ENCODE results near the gene DHX32.

Gene DHX32

GRCh38 chr10:125846894-125847293 lies 34.2 kb downstream of the DHX32 start:
- no peak for TF ChIP-seq CTCF (conservative IDR thresholded peaks at IDR 0.05; ENCODE audit: low read depth)
- H3K27ac ChIP-seq: no peak overlapping the region
- ChIA-PET CTCF (interaction anchor here (0.5 to 0.6 kb wide), 2 partner anchors 58 to 89 kb away, joined by 3 to 4 read pairs; no protein-coding TSS in a partner anchor), POLR2A (ENCODE audit: low non-redundant PET) (no interaction called here)
- no peak for DNase-seq (ENCODE audit: low spot score)

DNA sequence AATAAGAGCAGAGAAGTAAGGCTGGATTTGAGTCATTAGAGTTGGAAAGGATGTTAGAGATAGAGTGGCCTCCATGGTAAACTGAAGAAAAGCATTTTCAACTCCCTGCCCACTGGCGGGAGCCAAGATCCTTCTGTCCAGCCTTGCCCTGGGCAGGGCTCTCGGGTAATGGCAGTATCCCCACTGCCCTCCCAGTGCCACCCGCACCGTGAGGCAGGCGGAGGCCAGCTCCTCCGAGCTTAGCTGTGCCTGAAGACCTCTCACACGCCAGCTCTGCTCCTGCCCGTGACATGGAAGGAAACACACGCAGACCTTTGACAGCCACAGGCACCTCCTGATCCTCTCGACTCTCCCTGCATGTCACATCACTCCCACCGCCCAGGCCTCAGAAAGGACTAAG lies 35.5 kb downstream of the DHX32 start:
- POLR2A ChIA-PET (ENCODE audit: low non-redundant PET): no interaction called here
- no peak overlapping the region for H3K27ac ChIP-seq
- CTCF ChIA-PET: no interaction called here
- no peak for DNase-seq (ENCODE audit: low spot score)
- TF ChIP-seq CTCF (conservative IDR thresholded peaks at IDR 0.05; ENCODE audit: low read depth): no peak

DNA sequence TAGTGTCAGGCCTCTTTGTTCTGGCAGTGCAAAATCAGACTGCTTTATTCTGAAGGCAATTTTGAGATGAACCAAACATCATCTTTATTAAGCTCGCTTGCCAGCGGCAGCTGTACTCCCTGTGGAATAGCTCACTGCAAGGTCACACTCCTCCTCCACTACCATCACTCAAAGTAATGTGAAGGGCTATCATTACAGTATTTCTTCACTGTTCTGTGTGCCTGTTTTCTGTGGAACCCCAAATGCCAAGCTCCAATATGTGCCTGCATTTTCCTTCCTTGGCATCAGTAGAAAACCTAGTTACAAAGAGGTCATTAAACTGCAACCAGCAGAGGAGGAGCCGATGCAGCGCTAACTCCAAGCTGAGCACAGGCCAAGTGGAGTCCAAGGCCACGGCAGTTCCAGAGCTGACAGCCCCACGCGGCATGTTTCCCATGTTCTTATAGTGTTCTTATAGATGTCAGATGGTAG lies 36.3 kb downstream of the DHX32 start:
- no peak for TF ChIP-seq CTCF (conservative IDR thresholded peaks at IDR 0.05; ENCODE audit: low read depth)
- DNase-seq (ENCODE audit: low spot score): no peak
- POLR2A ChIA-PET (ENCODE audit: low non-redundant PET): interaction anchor here (0.7 kb wide), 1 partner anchor 33 kb away, joined by 3 read pairs; no protein-coding TSS in a partner anchor
- no peak overlapping the region for H3K27ac ChIP-seq
- CTCF ChIA-PET: interaction anchor here (0.6 kb wide), 1 partner anchor 10 kb away, joined by 3 read pairs; no protein-coding TSS in a partner anchor

- ChIA-PET CTCF (interaction anchor here (0.6 kb wide), 1 partner anchor 15 kb away, joined by 3 read pairs; no protein-coding TSS in a partner anchor), POLR2A (ENCODE audit: low non-redundant PET) (no interaction called here)
- no peak for DNase-seq (ENCODE audit: low spot score)
- TF ChIP-seq CTCF (conservative IDR thresholded peaks at IDR 0.05; ENCODE audit: low read depth): no peak
- H3K27ac ChIP-seq: no peak overlapping the region
These were observed 37.3 kb downstream of the DHX32 start for GRCh38 chr10:125843603-125844329.

DNA sequence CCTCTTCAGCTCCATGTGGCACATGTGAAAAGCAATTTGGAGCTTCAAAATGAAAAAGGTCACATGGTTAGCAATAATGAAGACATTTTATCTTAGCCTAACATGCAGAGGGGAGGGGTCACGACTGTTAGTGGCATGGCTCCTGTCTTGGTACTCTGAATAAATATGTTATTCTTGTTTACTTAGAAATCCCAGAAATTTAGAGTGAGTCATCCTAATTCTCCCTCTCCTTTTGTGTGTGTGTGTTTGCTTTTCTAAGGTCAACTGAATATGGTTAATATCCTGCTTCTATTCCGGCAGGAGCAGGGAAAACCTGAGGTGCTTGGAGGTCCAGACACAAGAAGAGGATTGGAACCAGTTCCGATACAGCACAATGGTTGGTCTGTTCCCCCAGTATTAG lies 40.1 kb downstream of the DHX32 start:
- CTCF ChIA-PET: no interaction called here

GRCh38 chr10:125840406-125840805 lies 40.7 kb downstream of the DHX32 start:
- POLR2A ChIA-PET (ENCODE audit: low non-redundant PET): no interaction called here
- H3K27ac ChIP-seq: no peak overlapping the region
- CTCF ChIA-PET: no interaction called here
- TF ChIP-seq CTCF (conservative IDR thresholded peaks at IDR 0.05; ENCODE audit: low read depth): no peak
- DNase-seq (ENCODE audit: low spot score): no peak

More for the DNA sequence above, 40.1 kb downstream of the DHX32 start:
- no peak for TF ChIP-seq CTCF (conservative IDR thresholded peaks at IDR 0.05; ENCODE audit: low read depth)
- POLR2A ChIA-PET (ENCODE audit: low non-redundant PET): no interaction called here
- H3K27ac ChIP-seq: no peak overlapping the region
- DNase-seq (ENCODE audit: low spot score): no peak
